GM12878 (cell line): ENCODE results near the gene ETFBKMT. TPM values are rescaled to one million over a fixed set of nuclear protein-coding genes. Genes with fewer than 3 reads are reported as not detected.

Source experiments
- BCL11A ChIP-seq: IDR thresholded peaks from 2 replicates; pipeline ENCODE4 v1.6.1; 2011; ENCODE audit warnings: low read depth, low read length
- CHD4 ChIP-seq: fragments of 200-600 bp; sonication (generic); IDR thresholded peaks from 2 replicates; pipeline ENCODE4 v1.6.1; 2016; ENCODE audit warnings: mild to moderate bottlenecking
- HDAC6 ChIP-seq: fragments of 200-600 bp; sonication (generic); IDR thresholded peaks from one replicate; pipeline ENCODE4 v1.8.0; 2017; ENCODE audit warnings: antibody characterized with exemption; ENCODE audit not compliant: unreplicated experiment
- IKZF1 ChIP-seq: fragments of 450-650 bp; conservative IDR thresholded peaks from 2 replicates; pipeline ENCODE4 v1.6.1; 2017; ENCODE audit warnings: antibody characterized with exemption, mild to moderate bottlenecking
- LARP7 ChIP-seq: fragments of 450-650 bp; IDR thresholded peaks from 2 replicates; pipeline ENCODE4 v1.6.1; 2017; ENCODE audit warnings: mild to moderate bottlenecking
- NBN ChIP-seq: fragments of 450-650 bp; IDR thresholded peaks from 2 replicates; pipeline ENCODE4 v1.6.1; 2016
- NFIC ChIP-seq: IDR thresholded peaks from 2 replicates; pipeline ENCODE4 v1.6.1; 2012; ENCODE audit warnings: low read depth, mild to moderate bottlenecking, inconsistent platforms, low read length, moderate library complexity
- POLR2AphosphoS5 ChIP-seq: IDR thresholded peaks from 2 replicates; pipeline ENCODE4 v1.6.1; 2011; ENCODE audit warnings: mild to moderate bottlenecking, low read length, inconsistent platforms
- RAD51 ChIP-seq: fragments of 450-650 bp; IDR thresholded peaks from 2 replicates; pipeline ENCODE4 v1.6.1; 2016; ENCODE audit warnings: moderate library complexity, mild to moderate bottlenecking, inconsistent platforms
- RBBP5 ChIP-seq: fragments of 200-600 bp; sonication (generic); conservative IDR thresholded peaks from 2 replicates; pipeline ENCODE4 v1.6.1; 2016
- TCF3 ChIP-seq: IDR thresholded peaks from 2 replicates; pipeline ENCODE4 v1.6.1; 2012; ENCODE audit warnings: low read depth, mild to moderate bottlenecking, low read length, borderline replicate concordance; ENCODE audit not compliant: insufficient read depth
- YBX1 ChIP-seq: fragments of 450-650 bp; IDR thresholded peaks from 2 replicates; pipeline ENCODE4 v1.6.1; 2016; ENCODE audit warnings: antibody characterized with exemption
- ZBED1 ChIP-seq: IDR thresholded peaks from 2 replicates; pipeline ENCODE4 v1.6.1; 2016; ENCODE audit warnings: borderline replicate concordance
- polyA plus RNA-seq, 11 experiments: library from polyadenylated mRNA; depleted of rRNA in 4 of 11; unstranded in 6 of 11; stranded (reverse) in 5 of 11; fragments of >200 nt; fragmentation: Nextera tagmentation in 4 of 11; fragmentation: Illumina TruSeq in 1 of 11; extraction: Ambion mirVana in 4 of 11; extraction: Trizol in 1 of 11; gene quantifications; 1 replicate in 1 of 11; 2 replicates in 10 of 11; pipeline versions ENCODE4 v1.2.1 to v1.2.3, GENCODE V29; 2011 to 2016; ENCODE audit warnings: inconsistent platforms in 2 of 11, missing spikeins in 2 of 11, low read depth in 1 of 11
- total RNA-seq, 4 experiments: library from RNA; depleted of rRNA in 3 of 4; stranded (reverse); fragments of >200 nt in 3 of 4; fragmentation: Illumina TruSeq in 1 of 4; extraction: Trizol in 1 of 4; gene quantifications; 2 replicates each; pipeline versions ENCODE4 v1.2.1 to v1.2.3, GENCODE V29; 2013 to 2021
- TF ChIP-seq, protein P1 (sequence below): fragments of 150-350 bp; IDR thresholded peaks from 2 replicates; pipeline ENCODE4 v1.6.1; 2016; ENCODE audit warnings: low read depth, low read length
- TF ChIP-seq, protein P2 (sequence below): IDR thresholded peaks from 2 replicates; pipeline ENCODE4 v1.6.1; 2011; ENCODE audit warnings: low read depth, low read length, improper control_type of control experiment, borderline replicate concordance
- TF ChIP-seq, protein P3 (sequence below): IDR thresholded peaks from 2 replicates; pipeline ENCODE4 v1.6.1; 2012; ENCODE audit warnings: low read depth, low read length, improper control_type of control experiment
- TF ChIP-seq, protein P4 (sequence below): fragments of 450-650 bp; IDR thresholded peaks from 2 replicates; pipeline ENCODE4 v1.6.1; 2016; ENCODE audit warnings: mild to moderate bottlenecking, moderate library complexity, borderline replicate concordance

ETFBKMT gene
- total and polyA plus RNA-seq, 10 of the 15 experiments (the other 5 are each of a cell fraction or from before 2014, with no cell fraction given) = 0.25 to 1.1 (median 0.65) TPM

DNA sequence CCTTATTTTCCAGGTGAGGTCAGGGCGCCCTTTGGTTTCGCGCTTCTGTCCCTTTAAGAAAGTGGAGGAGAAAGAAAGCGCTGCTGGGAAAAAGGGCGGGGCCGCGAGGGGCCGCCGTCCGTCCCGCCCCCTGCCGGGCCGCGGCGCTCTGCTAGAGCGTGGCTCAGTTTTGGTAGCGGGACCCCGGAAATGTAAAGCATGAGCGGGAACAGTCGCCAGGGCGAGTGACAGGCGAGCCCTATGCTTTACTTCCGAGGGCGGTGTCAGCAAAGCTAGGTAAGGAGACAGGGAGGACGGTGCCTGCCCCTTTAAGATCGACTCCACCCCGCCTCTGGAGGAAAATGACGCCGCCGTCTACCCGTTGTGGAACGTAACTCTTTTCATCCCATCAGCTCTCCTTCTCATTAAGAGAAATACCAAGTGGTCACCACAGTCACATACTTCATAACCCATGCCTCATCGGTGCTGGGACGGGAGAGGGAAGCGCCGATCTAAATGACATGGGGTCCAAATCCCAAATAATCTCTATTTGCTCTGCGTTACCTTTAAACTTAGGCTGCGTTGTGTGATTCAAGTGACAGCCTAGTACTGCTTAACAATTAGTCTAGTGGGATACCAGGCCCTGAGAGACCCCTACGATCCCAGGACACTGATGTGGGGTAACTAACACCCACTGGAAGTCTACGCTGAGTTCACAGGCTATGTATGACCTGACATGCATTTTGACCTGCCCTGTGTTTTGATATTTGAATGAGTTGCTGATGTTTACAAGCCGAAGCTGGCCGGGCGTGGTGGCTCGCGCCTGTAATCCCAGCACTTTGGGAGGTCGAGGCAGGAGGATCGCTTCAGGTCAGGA, at the start of gene ETFBKMT (continued):
- TF ChIP-seq, protein P1, sequence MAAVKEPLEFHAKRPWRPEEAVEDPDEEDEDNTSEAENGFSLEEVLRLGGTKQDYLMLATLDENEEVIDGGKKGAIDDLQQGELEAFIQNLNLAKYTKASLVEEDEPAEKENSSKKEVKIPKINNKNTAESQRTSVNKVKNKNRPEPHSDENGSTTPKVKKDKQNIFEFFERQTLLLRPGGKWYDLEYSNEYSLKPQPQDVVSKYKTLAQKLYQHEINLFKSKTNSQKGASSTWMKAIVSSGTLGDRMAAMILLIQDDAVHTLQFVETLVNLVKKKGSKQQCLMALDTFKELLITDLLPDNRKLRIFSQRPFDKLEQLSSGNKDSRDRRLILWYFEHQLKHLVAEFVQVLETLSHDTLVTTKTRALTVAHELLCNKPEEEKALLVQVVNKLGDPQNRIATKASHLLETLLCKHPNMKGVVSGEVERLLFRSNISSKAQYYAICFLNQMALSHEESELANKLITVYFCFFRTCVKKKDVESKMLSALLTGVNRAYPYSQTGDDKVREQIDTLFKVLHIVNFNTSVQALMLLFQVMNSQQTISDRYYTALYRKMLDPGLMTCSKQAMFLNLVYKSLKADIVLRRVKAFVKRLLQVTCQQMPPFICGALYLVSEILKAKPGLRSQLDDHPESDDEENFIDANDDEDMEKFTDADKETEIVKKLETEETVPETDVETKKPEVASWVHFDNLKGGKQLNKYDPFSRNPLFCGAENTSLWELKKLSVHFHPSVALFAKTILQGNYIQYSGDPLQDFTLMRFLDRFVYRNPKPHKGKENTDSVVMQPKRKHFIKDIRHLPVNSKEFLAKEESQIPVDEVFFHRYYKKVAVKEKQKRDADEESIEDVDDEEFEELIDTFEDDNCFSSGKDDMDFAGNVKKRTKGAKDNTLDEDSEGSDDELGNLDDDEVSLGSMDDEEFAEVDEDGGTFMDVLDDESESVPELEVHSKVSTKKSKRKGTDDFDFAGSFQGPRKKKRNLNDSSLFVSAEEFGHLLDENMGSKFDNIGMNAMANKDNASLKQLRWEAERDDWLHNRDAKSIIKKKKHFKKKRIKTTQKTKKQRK = no peak
- TF ChIP-seq TCF3 = no peak
- TF ChIP-seq IKZF1 = peak; percentile 67; the same call in 1 of the 2 replicates
- TF ChIP-seq NBN = peak; percentile 59; the same call in 1 of the 2 replicates
- TF ChIP-seq ZBED1 = no peak
- TF ChIP-seq RBBP5 = no peak
- no peak for TF ChIP-seq YBX1
- no peak for TF ChIP-seq NFIC
- 0 out of 2 replicates have a peak, but pooled peaks have one; percentile 28 for TF ChIP-seq LARP7
- TF ChIP-seq CHD4 = no peak
- TF ChIP-seq RAD51 = no peak
- TF ChIP-seq, protein P2, sequence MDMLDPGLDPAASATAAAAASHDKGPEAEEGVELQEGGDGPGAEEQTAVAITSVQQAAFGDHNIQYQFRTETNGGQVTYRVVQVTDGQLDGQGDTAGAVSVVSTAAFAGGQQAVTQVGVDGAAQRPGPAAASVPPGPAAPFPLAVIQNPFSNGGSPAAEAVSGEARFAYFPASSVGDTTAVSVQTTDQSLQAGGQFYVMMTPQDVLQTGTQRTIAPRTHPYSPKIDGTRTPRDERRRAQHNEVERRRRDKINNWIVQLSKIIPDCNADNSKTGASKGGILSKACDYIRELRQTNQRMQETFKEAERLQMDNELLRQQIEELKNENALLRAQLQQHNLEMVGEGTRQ = no peak
- 0 out of 2 replicates have a peak, but pooled peaks have one; percentile 3 for TF ChIP-seq BCL11A
- TF ChIP-seq, protein P3, sequence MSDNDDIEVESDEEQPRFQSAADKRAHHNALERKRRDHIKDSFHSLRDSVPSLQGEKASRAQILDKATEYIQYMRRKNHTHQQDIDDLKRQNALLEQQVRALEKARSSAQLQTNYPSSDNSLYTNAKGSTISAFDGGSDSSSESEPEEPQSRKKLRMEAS = peak; percentile 80; the same call in 1 of the 2 replicates
- TF ChIP-seq, protein P4, sequence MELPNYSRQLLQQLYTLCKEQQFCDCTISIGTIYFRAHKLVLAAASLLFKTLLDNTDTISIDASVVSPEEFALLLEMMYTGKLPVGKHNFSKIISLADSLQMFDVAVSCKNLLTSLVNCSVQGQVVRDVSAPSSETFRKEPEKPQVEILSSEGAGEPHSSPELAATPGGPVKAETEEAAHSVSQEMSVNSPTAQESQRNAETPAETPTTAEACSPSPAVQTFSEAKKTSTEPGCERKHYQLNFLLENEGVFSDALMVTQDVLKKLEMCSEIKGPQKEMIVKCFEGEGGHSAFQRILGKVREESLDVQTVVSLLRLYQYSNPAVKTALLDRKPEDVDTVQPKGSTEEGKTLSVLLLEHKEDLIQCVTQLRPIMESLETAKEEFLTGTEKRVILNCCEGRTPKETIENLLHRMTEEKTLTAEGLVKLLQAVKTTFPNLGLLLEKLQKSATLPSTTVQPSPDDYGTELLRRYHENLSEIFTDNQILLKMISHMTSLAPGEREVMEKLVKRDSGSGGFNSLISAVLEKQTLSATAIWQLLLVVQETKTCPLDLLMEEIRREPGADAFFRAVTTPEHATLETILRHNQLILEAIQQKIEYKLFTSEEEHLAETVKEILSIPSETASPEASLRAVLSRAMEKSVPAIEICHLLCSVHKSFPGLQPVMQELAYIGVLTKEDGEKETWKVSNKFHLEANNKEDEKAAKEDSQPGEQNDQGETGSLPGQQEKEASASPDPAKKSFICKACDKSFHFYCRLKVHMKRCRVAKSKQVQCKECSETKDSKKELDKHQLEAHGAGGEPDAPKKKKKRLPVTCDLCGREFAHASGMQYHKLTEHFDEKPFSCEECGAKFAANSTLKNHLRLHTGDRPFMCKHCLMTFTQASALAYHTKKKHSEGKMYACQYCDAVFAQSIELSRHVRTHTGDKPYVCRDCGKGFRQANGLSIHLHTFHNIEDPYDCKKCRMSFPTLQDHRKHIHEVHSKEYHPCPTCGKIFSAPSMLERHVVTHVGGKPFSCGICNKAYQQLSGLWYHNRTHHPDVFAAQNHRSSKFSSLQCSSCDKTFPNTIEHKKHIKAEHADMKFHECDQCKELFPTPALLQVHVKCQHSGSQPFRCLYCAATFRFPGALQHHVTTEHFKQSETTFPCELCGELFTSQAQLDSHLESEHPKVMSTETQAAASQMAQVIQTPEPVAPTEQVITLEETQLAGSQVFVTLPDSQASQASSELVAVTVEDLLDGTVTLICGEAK = peak; percentile 46; the same call in 1 of the 2 replicates
- TF ChIP-seq POLR2AphosphoS5 = peak; percentile 71
- TF ChIP-seq HDAC6 = no peak
